Putamen (tissue), 1 donor: ENCODE data around the gene SCRN1.

Experiments used
- DNase-seq: peaks from one replicate; pipeline ENCODE4 v3.0.0-alpha.2; 2016; ENCODE audit warnings: low spot score

The SCRN1 gene

DNA sequence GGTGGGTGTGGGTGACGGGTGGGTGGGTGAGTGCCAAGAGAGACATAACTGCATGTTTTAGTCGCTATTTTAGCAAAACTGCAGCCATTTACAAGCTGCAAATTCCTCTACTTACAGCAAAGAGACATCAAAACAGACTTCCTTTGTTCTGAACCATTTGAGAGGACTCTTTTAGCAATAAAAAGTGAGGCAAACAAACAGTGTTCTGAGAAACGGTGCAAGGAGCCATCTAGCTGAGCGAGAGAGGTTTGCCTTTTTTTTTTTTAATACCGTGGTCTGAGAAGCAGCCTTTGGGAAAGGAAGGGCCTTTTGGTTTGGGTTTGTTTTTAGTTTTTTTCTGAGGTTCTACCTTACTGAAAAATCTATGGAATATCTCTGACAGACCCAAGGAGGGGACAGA lies 62.9 kb downstream of the SCRN1 start:
- no peak for DNase-seq

DNA sequence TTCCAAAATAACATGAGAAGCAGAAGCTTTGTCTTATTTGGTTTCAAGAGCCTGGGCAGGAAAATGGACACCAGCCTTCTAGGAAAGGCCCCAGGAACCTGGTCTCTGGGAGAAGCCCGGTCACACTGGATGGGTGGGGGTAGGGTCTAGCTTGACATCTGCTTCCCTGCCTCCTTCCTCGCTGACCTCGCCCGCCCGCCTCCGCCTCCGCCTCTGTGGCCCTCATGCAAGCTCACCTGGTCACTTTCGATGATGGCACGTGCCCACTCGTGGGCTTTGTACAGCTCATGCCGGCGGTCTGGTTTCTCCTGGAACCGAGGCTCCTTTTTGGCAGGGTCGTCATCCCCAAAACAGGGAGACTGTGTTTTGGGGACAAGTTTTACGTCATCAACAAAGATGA lies 63.4 kb downstream of the SCRN1 start:
- no peak for DNase-seq

DNA sequence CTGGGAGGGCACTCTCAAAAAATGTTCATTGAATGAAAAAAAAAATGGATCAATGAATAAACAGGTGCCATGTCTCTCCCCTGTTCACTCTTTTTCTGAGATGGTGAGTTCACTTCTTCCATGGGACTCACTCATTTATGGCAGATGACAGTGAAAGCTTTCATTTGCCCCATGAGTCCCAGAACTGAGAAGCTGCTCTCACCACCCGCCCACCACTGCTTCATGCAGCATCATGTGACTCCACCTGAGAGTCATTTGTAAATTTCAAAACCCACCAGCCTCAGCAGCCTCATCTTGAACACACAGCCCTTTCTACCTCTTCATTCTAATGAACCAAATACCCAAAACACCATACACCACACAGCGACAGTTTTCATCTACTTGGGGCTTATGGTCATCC lies 64.9 kb downstream of the SCRN1 start:
- no peak for DNase-seq

DNA sequence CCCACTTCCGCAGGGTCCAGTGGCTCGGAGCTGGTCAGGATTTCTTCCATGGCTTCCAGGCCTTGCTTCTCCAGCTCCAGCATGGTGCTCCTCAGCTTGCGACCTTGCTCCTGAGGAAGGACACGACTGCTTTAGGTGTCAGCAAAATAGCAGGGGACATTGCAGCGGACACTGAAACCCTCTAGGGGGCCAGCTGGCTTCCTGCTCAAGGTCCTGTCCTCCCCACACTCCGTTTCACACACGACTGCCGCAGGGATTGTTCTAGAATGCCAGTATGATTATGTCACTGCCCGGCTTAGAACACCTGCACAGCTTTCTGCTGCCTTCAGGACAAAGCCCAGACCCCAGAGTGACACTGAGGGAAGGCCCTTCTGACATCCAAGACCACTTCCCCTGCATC lies 65.6 kb downstream of the SCRN1 start:
- DNase-seq, result no peak

DNA sequence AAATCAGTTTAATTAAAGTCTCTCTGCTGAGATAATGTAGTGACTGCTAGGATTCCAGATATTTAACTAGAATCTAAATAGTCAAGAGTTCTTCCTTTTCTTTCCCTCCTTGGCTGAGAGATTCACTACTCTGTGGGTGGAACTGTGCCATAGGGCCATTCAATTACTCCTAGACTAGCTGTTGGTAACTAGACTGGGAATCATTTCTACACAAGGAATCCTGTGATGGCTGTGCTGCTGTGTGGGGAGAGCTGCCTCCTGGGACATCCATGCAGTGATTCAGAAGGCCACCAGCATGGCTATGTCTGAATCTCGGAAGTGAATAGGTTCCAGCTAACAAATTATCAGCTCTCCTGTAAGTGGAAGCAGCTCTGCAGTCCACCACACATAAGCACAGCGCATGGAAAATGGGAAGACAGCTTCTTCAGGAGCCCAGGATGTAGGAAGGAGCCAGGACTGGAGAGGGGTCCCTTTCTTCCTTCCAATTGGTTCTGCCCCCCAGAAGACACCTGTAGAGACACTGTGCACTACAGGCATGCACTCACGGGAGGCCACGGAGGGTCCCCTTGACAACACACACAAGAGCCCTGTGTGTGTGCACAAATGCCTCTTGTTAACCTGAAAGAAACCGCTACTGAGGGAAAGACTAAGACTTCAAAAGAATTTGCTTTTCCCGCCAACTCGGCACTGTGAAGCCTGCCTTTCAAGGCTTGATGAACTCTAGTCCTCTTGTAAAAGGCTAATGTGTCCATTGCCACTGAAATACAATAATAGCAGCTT lies 66.5 kb downstream of the SCRN1 start:
- no peak for DNase-seq

DNA sequence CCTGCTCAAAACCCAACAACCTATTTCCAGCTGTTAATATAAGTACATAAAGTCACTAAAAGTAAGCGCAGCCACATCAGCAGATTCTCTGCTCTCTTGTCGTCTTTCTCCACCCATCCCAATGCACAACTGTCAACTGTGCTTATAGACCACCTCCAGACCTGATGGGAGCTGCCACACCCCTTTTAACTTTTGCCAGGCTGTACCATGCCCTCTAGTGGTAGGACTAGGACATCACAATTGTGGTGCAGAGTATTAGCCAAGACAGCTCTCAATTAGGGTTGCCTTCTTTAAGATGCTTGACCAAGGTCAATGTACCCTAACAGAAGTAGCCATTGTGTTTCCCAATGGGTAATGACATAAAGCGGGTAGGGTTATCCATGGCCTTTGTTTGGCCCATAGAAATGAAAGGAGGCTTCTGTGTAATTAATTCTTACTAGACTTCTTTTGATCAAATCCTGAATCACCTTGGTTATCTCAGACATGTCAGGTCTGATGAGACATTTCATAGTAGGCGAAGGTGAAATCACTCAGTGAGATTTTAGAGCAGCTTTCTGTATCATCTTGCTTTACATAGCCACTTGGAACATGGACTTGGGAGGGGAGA lies 68.1 kb downstream of the SCRN1 start:
- no peak for DNase-seq

DNA sequence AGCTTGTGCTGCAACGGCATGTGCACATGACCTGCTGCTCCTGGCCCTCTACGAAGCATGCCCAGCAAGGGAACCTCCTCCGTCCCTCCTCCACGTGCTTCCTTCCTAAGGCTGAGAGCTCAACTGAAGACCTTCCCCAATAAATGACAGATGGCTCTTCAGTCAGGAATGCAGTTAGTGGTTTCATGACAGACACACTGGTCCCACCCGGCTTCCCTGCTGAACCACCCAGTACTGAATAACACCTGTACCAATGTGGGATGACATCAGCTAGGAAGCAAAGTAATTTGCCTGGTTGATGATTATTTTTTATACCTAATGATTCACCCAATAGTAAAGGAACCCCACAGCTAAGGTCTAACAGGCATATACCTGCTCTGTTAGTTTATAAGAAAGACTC lies 69.1 kb downstream of the SCRN1 start:
- no peak for DNase-seq

DNA sequence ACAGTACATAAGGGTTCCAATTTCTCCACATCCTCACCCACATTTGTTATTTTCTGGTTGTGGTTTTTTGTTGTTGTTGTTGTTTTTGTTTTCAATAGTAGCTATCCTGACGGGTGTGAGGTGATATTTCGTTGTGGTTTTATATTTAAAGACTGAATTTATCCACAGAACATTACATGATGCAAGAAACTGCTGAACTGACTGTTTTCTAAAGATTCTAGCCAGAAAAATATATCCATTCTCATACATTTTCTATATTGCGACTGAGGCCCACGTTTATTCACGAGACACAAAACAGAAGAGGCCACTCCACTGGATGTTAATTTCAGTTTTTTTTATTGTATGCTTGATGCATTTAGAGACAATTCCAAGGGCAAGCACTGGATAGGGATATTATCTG lies 69.8 kb downstream of the SCRN1 start:
- no peak for DNase-seq

DNA sequence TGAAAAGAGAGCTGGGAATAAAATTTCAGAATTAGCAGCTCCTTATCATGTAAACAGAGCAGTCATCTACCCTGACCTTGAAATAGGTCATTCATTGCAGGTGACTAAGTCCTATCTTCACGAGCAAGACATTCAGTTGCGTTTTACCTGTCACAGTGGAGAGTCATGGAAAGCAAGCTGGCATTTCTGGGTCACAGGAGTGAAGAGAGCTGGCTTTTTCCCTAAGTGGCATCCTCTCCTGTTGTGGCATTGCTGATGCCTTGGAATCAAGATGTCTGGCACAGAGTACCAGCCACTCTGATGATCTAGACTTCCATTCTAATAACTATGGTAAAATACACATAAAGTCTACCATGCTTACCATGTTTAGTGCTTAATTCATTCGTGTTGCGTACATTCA lies 70.8 kb downstream of the SCRN1 start:
- no peak for DNase-seq

DNA sequence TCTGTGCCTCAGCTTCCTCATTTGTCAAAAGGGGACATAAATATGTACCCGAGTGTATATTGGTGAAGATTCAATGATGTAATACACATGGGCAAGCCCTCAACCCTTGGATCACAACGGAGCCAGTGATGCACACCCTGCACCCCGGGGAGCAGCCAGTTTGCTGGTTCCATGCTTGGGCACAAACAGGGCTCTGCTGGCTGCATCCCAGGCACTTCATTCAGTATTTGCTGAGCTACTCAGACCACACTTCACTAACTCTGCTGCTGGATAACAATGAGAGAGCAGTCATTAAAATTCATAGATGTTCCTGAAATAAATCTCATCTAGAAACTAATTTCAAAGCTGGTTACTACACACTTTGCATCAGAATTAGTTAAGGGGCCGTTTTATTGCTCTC lies 72.0 kb downstream of the SCRN1 start:
- no peak for DNase-seq

DNA sequence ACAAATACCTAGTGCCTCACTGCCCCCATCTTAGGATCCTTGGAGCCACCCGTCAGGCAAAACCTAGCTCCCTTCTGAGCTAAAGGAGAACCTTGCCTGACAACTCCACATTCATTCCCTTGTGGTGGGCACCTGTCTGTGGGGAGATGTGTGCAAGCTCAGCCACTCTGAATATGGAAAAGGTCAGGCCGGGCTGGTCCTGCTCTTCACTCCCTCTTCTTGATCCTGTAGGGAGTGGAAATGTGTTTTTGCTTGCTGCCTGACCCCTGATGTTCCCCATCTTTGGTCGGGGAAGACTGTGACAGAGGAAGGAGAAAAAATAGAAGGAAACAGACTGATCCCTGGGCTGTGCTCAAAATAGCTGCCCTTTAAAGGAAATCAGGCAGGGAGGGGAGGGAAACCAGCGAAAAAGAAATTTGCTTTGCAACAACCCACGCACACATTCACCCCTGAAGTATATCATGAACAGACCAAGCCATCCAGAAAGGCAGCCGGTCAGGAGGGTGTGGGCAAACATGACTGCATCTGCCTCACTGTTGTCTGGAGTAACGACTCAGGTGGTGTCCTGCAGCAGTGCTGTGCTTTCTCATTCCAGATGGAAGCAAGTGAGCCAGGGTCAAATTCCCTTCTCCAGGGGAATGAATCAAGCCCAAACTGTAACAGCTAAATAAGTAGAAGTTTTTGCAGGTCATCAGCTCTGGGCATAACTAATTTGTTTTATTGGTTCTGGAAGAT lies 74.0 kb downstream of the SCRN1 start:
- no peak for DNase-seq

DNA sequence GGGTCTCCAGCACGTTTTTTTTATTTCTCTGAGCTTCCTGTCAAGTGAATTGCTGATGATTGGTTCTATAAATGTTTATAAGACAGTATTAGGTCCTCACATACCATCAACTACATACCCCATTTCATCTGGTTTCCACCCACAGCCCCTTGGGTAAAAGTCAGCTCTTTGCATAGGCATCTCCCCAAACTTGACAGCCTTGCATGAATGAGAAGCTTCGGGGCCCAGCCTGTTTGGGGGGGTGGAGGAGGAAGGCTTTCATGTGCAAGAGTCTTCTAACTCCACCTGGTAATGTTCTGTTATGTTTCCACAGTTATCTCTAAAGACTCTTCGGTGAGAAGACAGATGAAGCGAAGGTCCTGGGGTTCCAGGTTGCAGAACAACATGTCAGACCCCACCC lies 75.4 kb downstream of the SCRN1 start:
- no peak for DNase-seq

DNA sequence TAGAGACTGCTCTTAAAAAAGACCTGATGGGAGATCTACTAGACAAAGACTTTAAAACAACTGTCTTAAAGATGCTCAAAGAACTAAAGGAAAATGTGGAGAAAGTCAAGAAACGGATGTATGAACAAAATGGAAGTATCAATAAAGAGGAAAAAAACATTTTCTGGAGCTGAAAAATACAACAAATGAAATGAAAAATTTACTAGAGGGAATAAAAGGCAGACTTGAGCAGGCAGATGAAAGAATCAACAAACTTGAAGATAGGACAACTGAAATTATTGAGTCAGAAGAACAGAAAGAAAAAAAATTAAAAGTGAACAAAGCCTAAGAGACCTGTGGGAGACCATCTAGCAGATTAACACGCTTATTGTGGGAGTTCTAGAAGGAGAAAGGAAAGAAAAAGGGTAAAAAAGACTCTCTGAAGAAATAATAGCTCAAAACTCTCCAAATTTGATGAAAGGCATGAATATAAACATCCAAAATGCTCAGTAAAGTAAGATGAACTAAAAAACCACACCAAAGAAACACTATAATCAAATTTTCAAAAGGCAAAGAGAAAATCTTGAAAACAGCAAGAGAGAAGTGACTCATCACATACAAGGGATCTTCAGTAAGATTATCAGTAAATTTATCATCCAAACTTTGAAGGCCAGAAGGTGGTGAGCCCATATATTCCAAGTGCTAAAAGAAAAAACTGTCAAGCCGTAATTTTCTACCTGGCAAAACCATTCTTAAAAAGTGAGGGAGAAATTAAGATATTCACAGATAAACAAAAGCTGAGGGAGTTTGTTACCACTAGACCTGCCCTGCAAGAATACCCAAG lies 83.2 kb downstream of the SCRN1 start:
- DNase-seq, result no peak

DNA sequence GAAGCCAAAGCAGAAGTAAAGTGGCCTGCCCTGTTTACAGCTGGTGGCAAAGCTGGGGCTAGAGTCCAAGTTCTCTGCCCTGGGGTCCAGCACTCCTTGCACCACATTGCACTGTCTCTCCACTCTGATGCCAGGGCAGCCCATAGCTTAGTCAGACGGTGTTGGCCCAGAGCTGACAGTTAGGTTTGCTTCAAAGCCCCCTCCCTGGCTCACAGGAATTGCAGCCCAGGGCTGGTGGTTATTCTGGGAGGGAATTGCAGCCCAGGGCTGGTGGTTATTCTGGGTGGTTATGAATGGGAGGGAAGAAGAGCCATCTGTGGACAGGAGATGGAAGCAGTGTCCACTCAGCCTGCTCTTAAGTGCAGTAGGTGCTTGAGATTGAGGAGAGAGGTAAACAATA lies 88.9 kb downstream of the SCRN1 start:
- DNase-seq, result no peak

DNA sequence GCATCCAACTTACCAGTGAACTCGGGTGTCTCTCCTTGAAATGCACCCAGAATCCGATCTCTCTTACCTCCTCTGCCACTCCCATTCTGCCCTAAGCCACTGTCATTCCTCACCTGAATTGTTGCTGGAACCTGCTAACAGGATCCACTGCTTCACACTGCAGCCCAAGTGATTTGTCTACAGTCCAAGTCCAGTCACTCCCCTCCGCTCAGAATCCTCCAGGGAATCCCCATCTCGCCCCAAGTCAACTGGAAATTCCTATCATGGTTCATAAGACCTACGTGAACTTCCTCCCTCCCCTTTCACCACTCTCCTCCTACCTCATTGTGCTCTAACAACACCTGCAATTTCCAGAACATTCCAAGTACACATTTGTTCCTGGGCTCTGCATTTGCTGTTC lies 91.3 kb downstream of the SCRN1 start:
- no peak for DNase-seq

DNA sequence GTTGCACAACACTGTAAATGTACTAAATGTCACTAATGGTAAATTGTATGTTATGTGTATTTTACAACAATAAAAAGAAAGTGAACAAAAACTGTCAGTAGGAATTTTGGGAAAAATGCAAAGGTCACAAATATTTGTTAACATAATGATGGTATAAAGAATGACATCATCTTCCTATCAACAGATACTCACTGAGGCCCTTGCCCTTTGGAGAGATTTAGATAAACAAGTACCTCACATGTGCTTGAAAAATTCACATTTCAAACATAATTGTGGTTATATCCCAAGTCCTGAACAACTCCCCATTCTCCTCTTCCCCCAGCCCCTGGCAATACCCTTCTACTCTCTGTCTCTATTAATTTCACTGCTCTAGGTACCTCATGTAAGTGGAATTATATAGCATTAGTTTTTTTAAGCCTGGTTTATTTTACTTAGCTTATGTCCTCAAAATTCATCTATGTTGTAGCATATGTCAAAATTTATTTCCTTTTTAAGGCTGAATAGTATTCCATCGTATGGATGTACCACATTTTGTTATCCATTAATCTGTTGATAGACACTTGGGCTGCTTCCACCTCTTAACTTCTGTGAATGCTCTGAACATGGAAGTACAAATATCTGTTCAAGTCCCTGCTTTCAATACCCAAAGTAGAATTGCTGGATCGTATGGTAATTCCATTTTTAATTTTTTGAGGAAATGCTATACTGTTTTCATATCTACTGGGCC lies 92.8 kb downstream of the SCRN1 start:
- no peak for DNase-seq

DNA sequence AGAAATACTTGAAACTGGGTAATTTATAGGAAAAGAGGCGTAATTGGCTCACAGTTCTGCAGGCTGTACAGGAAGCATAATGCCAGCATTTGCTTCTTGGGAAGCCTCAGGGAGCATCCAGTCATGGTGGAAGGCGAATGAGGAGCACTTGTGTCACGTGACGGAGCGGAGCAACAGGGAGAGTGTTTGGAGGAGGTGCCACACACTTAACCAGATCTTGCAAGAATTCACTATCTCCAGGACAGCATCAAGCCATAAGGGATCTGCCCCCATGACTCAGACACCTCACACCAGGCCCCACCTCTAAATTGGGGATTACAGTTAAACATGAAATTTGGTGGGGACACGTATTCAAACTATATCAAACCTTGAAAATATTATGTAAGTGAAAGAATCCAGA lies 94.0 kb downstream of the SCRN1 start:
- no peak for DNase-seq

DNA sequence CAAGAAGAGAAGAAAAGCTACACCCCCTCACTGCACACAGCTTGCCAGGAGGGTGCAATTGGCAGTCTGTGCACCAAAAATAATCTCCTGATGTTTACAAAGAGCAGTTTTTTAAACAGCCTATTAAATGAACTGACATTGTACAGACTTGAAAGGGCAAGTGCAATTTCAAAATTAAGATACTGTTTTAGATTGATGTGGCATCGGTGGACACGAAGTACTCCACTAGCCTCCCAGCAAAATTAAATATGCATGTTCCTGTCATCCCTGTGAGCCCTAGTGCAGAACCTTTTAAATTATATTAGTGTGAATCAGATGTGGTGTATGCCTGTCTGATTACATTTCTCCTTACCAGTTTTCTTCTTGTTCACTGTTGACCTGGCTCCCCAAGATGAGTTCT lies 95.3 kb downstream of the SCRN1 start:
- no peak for DNase-seq

DNA sequence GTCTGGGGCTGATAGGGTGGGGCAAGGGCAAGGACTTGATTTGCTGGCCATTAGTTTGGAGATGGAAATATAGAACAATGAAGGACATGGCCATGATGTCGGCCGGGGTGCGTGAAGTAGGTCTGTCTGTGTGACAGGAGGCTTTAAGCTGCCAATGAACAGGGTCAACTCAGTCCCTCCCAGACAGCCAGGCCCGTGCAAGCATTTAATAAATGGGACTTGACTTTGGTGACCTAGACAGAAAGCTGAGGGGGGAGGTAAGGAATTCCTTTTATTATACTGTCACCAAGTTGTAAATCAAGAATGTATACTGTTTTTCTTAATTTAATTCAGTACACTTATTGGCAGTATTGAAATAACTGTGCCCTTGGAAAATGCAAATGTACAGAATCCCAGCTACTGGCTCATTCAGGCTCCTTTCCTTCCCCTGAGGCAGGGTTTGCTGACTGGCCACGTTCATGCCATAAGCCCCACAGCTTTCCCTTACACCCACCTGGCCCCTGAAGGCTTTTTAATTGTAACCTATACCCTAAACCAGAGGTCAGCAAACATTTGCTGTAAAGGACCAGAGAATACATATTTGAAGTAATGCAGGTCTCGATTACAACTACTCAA lies 96.1 kb downstream of the SCRN1 start:
- DNase-seq, result no peak

DNA sequence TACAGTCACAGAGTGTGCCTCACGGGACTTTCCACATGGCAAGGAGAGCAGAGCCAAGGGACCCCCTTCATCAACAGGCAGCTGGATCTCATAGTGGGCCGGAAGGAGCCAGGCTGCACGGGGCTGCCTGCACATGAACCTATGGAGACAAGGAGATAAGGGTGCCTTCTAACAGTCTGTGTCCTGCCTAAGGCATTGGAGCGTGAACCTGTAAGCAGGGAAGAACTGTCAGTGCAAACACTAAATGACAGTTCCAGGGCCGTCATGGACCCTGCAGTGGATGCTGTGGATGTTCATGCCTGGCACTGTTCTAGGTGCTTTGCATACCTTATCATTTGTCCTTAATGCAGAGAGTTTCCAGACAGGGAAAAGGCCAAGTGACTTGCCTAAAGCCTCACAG lies 97.4 kb downstream of the SCRN1 start:
- DNase-seq, result no peak

DNA sequence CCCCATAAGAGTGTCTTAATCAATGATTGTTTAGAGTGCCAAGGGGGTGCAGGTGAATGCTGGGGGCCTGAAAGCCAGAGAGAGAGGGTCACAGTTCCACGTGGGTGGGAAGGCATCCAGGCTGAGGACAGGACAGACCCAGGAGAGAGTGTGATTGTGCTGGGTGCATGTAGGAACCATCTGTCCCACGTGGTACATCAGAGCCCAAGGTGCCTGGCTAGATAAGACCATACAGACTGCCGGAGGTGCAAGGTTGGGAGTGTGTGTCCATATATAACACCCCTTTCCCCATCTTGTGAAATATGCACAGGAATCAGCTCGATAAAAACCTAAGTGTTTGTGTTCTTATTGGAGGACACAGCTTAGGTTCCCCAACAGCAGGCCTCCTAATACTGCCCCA lies 97.8 kb downstream of the SCRN1 start:
- DNase-seq, result no peak
